ENCODE data around the gene DUSP28.

DNA sequence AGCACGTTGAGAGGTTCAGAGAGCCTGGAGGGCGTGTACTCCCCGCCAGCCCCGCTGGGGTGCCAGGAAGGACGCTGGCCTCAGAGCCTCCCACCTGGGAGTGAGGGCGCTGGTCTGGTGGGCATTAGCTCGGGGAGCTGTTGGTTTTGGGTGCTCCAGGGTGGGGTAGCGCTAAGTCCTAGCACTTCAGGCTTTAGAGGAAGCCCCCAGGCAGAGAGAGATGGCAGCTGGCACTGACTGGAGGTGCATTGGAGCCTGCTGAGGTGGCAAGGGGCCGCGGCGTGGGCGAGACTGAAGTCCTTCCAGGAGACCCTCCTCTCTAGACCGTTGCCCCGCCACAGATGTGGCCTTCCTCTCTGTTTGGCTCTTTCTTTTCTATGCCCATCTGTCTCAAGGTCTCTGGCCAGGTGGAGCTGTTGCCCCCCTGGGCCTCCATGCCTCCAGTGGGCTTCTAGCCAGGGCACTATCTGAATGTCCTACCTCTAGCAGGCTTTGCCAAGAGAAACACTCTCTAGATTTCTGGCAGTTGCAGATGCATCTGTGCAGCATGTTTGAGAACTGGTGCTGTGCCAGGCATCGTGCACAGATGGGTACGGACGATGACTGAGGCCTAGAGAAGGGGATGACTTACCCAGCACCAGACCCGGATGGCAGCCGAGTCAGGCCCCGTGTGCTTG lies 33.0 kb downstream of the DUSP28 start:
- TF ChIP-seq, protein P1, sequence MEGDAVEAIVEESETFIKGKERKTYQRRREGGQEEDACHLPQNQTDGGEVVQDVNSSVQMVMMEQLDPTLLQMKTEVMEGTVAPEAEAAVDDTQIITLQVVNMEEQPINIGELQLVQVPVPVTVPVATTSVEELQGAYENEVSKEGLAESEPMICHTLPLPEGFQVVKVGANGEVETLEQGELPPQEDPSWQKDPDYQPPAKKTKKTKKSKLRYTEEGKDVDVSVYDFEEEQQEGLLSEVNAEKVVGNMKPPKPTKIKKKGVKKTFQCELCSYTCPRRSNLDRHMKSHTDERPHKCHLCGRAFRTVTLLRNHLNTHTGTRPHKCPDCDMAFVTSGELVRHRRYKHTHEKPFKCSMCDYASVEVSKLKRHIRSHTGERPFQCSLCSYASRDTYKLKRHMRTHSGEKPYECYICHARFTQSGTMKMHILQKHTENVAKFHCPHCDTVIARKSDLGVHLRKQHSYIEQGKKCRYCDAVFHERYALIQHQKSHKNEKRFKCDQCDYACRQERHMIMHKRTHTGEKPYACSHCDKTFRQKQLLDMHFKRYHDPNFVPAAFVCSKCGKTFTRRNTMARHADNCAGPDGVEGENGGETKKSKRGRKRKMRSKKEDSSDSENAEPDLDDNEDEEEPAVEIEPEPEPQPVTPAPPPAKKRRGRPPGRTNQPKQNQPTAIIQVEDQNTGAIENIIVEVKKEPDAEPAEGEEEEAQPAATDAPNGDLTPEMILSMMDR (IDR thresholded peaks at IDR 0.05) = no peak
- TF ChIP-seq POLR2A (IDR thresholded peaks at IDR 0.05) = no peak
